ENCODE results near the gene P2RX3.

P2RX3 gene

DNA sequence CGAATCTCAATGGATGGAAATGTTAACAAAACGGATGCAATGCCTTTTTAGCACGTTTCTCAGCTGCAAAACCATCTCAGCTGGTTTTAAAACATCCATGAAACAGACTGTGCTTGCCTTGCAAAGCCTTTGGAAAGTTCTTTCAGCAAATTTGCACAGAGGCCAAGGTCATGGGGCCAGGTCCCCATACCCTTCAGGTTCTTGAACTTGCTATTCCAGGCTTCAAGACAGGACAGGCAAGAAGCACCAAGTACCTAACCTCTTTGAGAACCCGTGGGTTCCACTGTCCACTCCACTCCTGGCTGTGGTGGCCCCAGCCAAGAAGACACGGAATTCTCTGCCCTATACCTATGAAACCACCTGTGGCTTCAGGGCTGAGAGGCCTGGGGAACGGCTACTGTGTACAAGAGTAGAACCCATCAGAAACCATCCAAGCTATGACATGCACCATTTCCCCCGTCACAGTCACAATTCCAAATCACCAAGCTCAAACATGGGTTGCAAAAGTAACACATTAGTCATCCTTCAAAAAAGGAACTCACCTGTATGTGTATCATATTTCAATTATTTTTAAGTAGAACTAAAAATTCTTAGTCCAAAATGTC, 30.4 kb upstream of the P2RX3 start:
- Histone ChIP-seq H3K4me1 (ENCODE audit: insufficient read depth, low read length, severe bottlenecking) (no peaks in the 10 kb centered on the region), H3K9me2 (ENCODE audit: low read depth, low read length) (no peaks in the 10 kb centered on the region), H3K9ac (ENCODE audit: low read length) (no peak overlapping the region), H3K4me3 (ENCODE audit: low read depth, low read length, poor library complexity, severe bottlenecking) (no peak overlapping the region), H3K36me3 (ENCODE audit: insufficient read depth, low read length) (peaks cover 23% of the 10 kb centered on the region; the same call in 1 of the 2 replicates), H3F3A (ENCODE audit: insufficient read depth, low read length) (no peaks in the 10 kb centered on the region), H2AFZ (ENCODE audit: low read length) (no peak overlapping the region), H3K79me2 (ENCODE audit: insufficient read depth, low read length) (no peaks in the 10 kb centered on the region), H3K27me3 (ENCODE audit: insufficient read depth, low read length) (no peaks in the 10 kb centered on the region), H4K20me1 (ENCODE audit: insufficient read depth, low read length) (no peaks in the 10 kb centered on the region), H3K4me2 (ENCODE audit: low read length) (no peak overlapping the region), H3K27ac (ENCODE audit: low read depth, low read length, poor library complexity, severe bottlenecking) (no peak overlapping the region), H3K9me3 (ENCODE audit: low read length) (no peaks in the 10 kb centered on the region)
- TF ChIP-seq CTCF (IDR thresholded peaks at IDR 0.05; ENCODE audit: low read length) (no peak), EZH2 (IDR thresholded peaks at IDR 0.05; ENCODE audit: borderline replicate concordance, low read length) (no peak)

DNA sequence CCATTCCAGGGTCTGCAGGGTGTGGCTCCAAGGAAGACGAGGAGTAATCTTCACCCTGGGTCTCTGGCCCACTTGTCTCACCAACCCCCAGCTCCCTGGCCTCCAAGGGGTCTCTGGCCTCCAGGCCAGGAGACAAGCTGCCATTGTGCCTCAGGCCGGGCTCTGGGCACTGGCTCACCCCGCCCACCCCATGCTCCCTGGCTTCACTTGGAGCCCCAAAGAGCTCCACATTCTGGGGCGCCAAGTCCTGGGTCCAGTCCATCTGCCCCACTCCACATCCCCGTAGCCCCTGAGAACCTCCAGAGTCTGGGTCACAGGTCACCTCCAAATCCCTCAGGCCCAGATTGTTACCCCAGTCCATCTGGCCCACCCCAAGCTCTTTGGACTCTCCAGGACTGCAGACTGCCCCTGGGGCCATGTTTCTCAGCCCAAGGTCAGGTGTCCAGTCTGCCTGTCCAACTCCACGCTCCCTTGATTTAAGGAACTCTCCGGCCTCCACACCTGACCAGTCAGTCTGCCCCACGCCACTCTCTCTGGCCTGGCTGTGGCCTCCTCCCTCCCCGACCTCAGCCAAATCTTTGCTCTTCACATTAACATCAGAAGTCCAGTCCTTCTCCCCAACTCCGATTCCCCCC, 29.6 kb upstream of the P2RX3 start:
- H3K9me2 ChIP-seq (ENCODE audit: low read depth, low read length) = no peaks in the 10 kb centered on the region
- no peaks in the 10 kb centered on the region for H3K4me1 ChIP-seq (ENCODE audit: insufficient read depth, low read length, severe bottlenecking)
- H3F3A ChIP-seq (ENCODE audit: insufficient read depth, low read length) = no peaks in the 10 kb centered on the region
- H3K4me2 ChIP-seq (ENCODE audit: low read length) = no peak overlapping the region
- H3K9me3 ChIP-seq (ENCODE audit: low read length) = no peaks in the 10 kb centered on the region
- TF ChIP-seq CTCF (IDR thresholded peaks at IDR 0.05; ENCODE audit: low read length) (no peak), EZH2 (IDR thresholded peaks at IDR 0.05; ENCODE audit: borderline replicate concordance, low read length) (no peak)
- H3K27me3 ChIP-seq (ENCODE audit: insufficient read depth, low read length) = no peaks in the 10 kb centered on the region
- H2AFZ ChIP-seq (ENCODE audit: low read length) = no peak overlapping the region
- H3K79me2 ChIP-seq (ENCODE audit: insufficient read depth, low read length) = no peaks in the 10 kb centered on the region
- no peak overlapping the region for H3K9ac ChIP-seq (ENCODE audit: low read length)
- H4K20me1 ChIP-seq (ENCODE audit: insufficient read depth, low read length) = no peaks in the 10 kb centered on the region
- peaks cover 28% of the 10 kb centered on the region for H3K36me3 ChIP-seq (ENCODE audit: insufficient read depth, low read length)
- no peak overlapping the region for H3K4me3 ChIP-seq (ENCODE audit: low read depth, low read length, poor library complexity, severe bottlenecking)
- no peak overlapping the region for H3K27ac ChIP-seq (ENCODE audit: low read depth, low read length, poor library complexity, severe bottlenecking)

GRCh38 chr11:57309106-57310059, 28.8 kb upstream of the P2RX3 start:
- Histone ChIP-seq H3K36me3 (ENCODE audit: insufficient read depth, low read length) (peaks cover 36% of the 10 kb centered on the region), H3K9me3 (ENCODE audit: low read length) (no peaks in the 10 kb centered on the region), H3K9ac (ENCODE audit: low read length) (no peak overlapping the region)

More at GRCh38 chr11:57309106-57310059, 28.8 kb upstream of the P2RX3 start:
- Histone ChIP-seq H2AFZ (ENCODE audit: low read length) (no peak overlapping the region), H3K27me3 (ENCODE audit: insufficient read depth, low read length) (no peaks in the 10 kb centered on the region), H3K79me2 (ENCODE audit: insufficient read depth, low read length) (no peaks in the 10 kb centered on the region), H3K9me2 (ENCODE audit: low read depth, low read length) (no peaks in the 10 kb centered on the region), H3F3A (ENCODE audit: insufficient read depth, low read length) (no peaks in the 10 kb centered on the region), H3K4me3 (ENCODE audit: low read depth, low read length, poor library complexity, severe bottlenecking) (no peak overlapping the region), H4K20me1 (ENCODE audit: insufficient read depth, low read length) (no peaks in the 10 kb centered on the region), H3K4me2 (ENCODE audit: low read length) (no peak overlapping the region), H3K27ac (ENCODE audit: low read depth, low read length, poor library complexity, severe bottlenecking) (no peak overlapping the region), H3K4me1 (ENCODE audit: insufficient read depth, low read length, severe bottlenecking) (no peaks in the 10 kb centered on the region)
- TF ChIP-seq CTCF (IDR thresholded peaks at IDR 0.05; ENCODE audit: low read length) (no peak), EZH2 (IDR thresholded peaks at IDR 0.05; ENCODE audit: borderline replicate concordance, low read length) (no peak)
